GM23338 (cell line): ENCODE data around the gene ANKRD53.

ENCODE experiments used
- CREB1 ChIP-seq: fragments of 250-450 bp; sonication (Bioruptor Pico); IDR thresholded peaks from 2 replicates; pipeline ENCODE4 v1.5.0; 2020; ENCODE audit warnings: low read depth, mild to moderate bottlenecking, moderate library complexity
- CTCF ChIP-seq, 2 experiments: fragments of 200-600 bp in 1 of 2; sonication (generic) in 1 of 2; conservative IDR thresholded peaks; 2 replicates each; pipeline versions ENCODE4 v1.5.1 to v1.6.1; 2016 to 2017; ENCODE audit warnings: antibody characterized with exemption in 2 of 2, low read depth in 2 of 2, mild to moderate bottlenecking in 2 of 2, moderate library complexity in 1 of 2
- EZH2 ChIP-seq: fragments of 200-600 bp; sonication (generic); IDR thresholded peaks from one replicate; pipeline ENCODE4 v1.8.0; 2017; ENCODE audit warnings: antibody characterized with exemption, mild to moderate bottlenecking, low read depth; ENCODE audit not compliant: unreplicated experiment
- EZH2phosphoT487 ChIP-seq: fragments of 200-600 bp; sonication (generic); IDR thresholded peaks from one replicate; pipeline ENCODE4 v1.8.1; 2018; ENCODE audit warnings: antibody characterized with exemption; ENCODE audit not compliant: unreplicated experiment
- JUNB ChIP-seq: IDR thresholded peaks from one replicate; pipeline ENCODE4 v1.6.1; 2016; ENCODE audit warnings: antibody characterized with exemption; ENCODE audit not compliant: unreplicated experiment
- POLR2AphosphoS5 ChIP-seq: IDR thresholded peaks from 2 replicates; pipeline ENCODE4 v1.6.1; 2016; ENCODE audit warnings: antibody characterized with exemption, low read depth

- peak; percentile 78 to 85 for TF ChIP-seq CTCF (conservative IDR thresholded peaks at IDR 0.05; ENCODE audit: low read depth in 2 of 2)
- no peak for TF ChIP-seq POLR2AphosphoS5
- TF ChIP-seq EZH2: peak; percentile 13
- TF ChIP-seq CREB1: no peak
- TF ChIP-seq EZH2phosphoT487: no peak
- TF ChIP-seq JUNB: no peak
Observed at GRCh38 chr2:70948337-70949003, 30.0 kb upstream of the ANKRD53 start.
